HG02973 (cell line): ENCODE measurements around the gene PSTPIP2.
A peak's percentile ranks its signal among the peaks of the same experiment; 100 is the strongest.

Experiments used
- ATAC-seq: cut with Tn5 transposase; IDR thresholded peaks from one replicate; pipeline ENCODE4 v1.9.1; 2021; ENCODE audit warnings: moderate library complexity; ENCODE audit not compliant: unreplicated experiment

The PSTPIP2 gene

DNA sequence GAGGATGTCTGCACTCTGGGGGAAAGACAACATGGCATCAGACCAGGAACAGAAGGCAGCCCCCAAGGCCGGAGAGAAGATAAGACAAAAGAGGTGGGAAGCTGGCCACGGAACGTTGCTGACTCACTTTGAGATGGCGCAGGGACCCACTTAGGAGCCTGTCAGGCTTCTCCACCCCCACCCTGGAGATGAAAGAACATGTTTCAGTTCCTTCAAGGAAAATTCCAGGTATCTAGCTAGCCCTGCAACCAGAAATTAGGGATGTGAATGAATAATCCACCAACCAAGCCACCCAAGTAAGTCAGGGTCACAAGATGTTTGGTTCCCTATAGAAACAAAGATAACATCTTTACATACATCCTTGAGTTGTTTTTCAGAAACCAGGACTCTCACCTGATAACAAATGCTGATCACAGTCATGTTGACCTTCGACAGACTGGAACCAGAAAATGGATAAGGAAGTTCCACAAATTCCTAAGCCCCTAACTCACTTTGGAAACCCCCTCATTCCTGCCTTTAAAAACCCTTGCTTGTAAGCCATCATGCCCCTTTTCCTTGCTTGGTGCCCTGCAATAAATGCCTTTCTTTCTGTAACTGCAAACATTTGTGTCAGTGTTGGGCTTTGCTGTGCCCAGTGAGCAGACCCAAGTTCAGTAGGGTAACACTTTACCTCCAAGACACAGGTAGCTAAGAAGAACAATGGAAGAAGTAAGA, 31.9 kb downstream of the PSTPIP2 start:
- no peak for ATAC-seq

DNA sequence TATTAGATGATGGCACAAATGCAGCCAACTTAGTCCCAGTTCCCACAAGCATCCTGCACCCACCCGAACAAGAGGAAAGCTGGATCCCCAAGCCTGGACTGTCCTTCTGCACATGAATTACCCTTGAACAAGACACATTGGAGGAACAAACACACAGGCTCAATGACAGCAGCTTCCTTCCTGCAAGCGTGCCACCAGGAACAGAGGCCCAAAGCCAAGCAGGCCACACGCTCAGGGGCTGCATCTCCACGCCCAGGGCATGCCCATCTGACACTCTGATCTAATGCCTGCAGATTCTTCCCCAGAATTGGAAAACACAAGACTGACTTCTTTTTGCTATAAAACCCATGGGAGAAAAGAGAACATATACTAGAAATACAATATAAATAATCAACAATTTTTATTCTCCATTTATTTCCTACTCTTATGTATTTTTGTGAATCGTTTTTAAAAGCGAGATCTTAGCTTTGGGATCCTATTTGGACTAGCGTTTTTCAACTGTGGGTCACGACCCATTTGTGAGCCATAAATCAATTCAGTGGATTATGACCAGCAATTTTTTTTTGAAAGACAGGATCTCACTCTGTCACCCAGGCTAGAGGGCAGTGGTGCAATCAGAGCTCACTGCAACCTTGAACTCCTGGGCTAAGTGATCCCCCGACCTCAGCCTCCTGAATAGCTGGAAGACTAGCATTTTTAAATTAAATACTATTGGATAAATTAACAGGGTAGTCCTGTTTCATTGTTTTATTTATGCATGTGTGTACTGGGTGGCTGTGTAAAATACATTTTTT, 34.4 kb downstream of the PSTPIP2 start:
- no peak for ATAC-seq

DNA sequence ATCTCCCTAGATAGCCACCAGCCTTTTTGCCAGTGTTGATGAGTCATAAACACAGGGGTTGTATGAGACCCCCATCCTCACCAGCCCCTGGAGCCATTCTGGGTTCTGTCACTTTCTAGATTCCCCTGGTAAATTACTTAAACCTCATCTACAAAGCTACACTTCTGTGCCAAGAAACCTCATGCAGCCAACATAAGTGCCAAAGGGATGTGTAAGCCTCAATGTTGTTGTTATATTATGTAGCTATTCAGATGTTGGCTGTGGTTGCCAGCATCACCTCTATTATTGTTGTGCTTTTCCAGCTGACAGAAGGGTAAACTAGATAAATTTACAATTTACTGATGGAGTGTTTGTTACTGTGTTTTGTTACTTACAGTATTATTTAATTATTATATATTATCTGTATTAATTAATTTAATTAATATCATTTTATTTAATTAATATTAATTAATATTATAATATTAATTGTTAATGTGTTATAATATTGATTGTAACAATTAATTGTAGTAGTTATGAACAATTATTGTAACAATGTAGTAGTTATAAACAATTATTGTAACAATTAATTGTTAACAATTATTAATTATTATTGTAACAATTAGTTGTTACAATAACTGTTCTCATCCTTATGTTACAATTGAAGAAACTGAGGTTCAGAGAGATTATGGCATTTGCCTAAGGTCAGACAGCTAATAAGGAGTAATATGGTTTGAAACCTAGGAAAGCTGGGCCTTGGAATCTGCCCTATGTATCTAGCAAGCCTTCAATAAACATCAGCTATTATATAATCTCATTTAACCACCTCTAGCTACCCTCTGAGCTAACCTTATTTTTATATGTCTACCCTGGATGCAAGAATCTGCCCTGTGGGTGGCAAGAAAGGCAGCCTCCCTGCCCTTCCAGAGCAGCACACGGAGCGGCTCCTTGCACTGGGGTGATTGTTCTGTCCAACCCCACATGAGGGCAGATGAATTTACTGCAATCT, 36.1 kb downstream of the PSTPIP2 start:
- no peak for ATAC-seq

DNA sequence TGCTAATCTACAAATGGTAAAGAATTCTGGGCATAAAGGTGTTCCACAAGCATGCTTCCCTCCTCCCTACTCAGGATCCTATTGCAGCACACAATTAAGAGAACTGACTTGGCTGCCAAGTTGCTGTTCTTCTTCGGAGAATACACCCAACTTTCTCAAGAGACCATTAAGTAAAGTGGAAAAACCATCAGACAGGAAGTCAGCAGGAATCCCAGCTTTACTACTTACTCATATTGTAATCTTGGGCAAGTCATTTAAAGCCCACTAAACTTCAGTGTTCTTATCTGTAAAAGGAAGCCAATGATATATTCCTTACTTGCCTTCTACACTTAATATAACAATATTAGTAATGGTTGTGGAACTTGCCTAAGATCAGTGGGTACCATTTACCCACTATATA, 37.8 kb downstream of the PSTPIP2 start:
- no peak for ATAC-seq

DNA sequence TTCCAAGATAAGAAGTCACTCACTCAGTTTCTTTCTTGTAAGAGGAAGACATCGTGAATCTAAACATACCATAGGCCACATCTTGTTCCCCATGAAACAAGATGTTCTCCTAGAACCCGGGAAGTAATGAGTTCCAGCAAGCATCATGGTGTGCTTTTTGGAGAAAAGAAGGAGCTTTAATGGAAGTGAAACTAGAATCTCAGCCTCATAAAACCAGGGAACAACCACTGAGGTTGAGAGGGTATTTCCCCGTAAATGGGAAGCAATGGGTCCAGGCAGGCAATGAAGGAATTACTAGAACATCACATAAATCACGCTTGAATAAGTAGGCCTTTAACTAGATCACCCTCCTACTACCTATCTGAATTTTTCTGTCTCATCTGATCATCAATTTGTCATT, 40.3 kb downstream of the PSTPIP2 start:
- ATAC-seq, result no peak

DNA sequence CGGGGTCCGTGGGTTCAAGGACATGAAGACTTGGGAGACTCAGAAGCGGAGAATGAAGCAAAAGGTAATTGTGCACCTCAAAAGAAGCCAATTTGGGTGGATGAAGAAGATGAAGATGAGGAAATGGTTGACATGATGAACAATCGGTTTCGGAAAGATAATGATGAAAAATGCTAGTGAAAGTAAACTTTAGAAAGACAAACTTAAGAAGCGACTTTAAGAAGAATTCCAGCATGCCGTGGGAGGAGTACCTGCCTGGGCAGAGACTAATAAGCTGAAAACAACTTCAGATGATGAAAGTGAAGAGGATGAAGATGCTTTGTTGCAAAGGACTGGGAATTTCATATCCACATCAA, 43.5 kb downstream of the PSTPIP2 start:
- ATAC-seq, result no peak

DNA sequence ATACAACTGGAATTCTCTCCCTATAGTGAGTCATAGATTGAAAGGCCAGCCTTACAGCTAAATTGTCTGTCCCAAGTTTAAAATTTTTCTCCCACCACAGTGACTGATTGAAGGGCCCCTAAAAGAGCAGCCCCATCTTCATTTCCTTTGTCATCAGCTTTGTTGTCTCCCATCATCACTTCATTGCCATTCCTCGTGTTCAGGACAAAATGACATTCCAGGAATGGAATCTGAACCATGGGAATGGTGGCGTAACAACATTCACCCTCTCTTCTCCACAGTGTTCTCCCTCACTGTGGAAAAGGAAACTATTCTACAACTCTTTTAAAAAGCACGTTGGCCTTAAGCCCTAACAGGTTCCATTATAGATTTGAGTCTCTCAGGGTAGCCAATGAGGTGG, 52.1 kb downstream of the PSTPIP2 start:
- no peak for ATAC-seq

DNA sequence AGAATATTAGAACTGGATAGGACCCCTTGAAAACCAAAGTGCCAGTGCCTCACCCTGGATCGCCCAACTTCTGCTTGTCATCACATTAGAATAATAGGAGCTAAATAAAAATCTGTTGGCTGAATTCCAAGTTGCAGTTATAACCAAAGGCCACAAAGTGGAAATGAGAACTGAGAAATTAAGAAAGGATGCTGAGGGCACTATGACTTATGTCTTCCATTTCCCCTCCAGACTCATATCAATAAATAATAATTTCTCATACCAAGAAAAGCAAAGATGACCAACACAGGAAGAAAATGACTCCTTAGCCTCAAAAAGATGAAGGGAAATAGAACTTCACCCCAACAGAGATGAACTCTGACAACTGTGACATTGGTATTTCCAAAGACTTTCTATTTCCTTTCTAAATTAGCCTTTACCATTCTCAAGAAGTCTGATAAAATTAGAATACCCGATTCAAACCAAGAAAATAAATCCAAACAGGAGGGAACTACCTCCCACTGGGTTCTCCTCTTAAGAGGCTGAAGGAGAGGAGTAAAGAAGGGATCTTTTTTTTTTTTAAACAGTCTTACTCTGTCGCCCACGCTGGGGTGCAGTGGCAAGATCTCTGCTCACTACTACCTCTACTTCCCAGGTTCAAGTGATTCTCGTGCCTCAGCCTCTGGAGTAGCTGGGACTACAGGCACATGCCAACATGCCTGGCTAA, 58.4 kb downstream of the PSTPIP2 start:
- ATAC-seq, result peak; percentile 79

DNA sequence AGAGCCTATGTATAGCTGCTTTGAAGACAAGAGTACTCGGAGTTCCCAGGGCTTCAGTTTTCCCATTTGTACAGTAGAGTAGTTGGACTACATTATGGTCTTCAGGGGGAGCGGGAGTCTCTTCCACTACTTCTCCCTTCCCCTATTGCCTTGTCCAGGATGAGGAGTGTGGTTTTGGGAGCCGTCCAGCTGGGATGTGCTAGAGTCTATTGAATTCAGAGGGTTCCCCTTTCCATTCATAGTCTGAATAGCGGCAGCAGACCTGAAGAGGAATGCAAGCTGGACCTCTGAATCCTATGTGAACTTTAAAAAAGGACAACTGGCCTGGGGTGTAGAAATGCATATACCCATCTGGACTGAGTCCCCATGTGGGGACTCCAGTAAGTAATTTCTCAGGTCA, 61.4 kb downstream of the PSTPIP2 start:
- no peak for ATAC-seq

DNA sequence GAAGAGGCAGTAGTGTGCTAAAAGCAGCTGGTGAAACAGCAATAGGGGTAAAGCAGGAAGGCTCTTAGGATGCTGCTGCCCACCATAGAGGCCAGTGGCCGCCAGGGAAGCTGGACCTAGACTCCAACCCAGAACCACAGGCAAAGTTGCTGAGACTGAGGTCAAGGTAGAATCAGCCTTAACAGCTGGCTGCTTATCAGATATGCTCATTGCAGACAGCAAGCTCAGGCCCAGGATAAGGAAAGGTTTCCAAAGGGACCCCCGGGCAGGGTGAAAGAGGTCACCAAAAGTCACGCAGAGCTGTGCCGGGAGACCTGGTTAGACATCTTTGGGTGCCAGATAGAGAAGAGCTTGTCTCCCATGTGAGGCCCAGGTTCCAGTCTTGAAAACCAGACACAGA, 62.0 kb downstream of the PSTPIP2 start:
- ATAC-seq, result no peak

DNA sequence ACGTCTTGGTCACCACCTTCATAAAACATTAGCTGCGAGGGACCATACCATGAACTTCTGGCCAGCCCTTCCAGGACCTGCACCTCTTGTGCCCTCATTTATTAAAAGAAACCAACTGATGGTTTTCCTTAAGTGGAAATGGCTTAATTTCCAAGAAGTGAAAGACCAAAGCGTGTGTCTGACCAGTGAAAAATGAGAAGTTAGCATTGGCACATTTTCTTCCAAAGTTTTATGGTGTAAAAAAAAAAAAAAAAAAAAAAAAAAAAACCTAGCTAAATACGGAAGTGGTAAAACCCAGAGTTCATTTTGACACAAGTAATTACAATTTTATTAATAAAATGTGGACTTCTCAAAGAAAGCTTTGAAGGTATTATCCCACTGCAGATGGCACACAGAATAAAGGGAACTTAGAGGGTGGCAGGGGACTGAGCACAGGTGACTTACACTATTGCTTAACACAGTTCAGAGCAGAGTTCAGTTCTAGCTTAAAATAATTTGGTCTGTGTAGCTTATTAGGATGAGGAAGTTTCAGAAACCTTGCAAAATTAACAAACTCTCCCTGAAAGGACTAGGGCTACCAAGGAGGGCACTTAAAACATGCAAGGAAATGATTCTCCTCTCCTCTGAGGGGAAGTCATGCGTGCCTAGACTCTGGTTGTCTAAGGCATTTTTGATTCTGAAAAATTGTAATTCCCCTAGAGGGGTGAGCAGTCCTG, 62.8 kb downstream of the PSTPIP2 start:
- ATAC-seq, result no peak

DNA sequence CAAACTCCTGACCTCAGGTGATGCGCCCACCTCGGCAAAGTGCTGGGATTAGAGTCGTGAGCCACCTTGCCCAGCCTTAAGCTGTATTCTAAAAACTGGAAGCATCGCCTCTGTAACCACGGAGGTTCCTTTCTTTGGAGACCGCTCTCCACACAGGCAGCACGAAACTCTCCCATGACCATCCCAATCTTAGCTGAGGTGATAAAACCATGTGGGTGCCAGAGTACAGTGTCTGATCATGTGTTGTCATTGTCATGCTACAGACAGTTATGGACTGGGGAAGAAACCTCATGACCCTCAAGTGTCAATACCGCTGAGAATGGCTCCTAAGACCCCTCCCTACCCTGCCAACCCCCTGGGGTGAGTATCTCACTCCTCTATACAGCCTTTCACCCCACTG, 63.5 kb downstream of the PSTPIP2 start:
- no peak for ATAC-seq

DNA sequence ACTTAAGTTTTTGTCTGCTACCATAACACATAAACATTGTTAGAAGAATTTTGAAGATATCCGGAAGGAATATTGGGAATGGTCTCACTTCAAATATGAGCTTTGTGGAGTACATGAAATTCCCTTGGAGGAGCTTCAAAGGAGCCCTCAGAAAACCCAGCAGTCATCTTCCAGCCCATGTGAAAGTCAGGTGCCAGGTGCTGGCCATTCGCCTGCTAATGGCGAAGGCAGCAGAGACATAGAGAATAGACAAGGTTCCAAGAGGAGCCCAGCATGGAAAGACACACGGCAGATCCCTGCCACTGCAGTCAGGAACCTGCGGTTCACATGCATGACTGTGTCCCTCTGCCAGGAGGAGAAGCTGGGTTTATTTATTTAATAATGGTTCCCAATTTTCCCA, 64.9 kb downstream of the PSTPIP2 start:
- ATAC-seq, result no peak

DNA sequence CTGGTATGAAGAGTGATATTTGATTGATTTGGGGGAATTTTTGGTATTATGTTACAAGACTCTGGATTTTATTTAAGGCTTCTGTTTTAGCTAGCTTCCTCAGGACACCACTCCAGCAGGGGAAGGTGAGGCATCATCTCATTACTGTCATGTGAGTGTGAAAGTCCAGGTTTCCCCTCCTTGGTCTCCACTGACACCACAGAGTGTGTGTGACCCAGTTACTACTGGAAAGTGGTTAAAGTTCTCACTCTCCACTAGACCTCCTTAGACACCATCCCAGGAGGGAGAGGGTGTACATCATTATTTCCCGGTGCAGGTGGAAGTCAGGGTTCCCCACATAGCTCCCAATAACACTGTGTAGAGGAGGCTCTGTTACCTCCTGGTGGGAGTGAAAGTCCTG, 69.1 kb downstream of the PSTPIP2 start:
- no peak for ATAC-seq

DNA sequence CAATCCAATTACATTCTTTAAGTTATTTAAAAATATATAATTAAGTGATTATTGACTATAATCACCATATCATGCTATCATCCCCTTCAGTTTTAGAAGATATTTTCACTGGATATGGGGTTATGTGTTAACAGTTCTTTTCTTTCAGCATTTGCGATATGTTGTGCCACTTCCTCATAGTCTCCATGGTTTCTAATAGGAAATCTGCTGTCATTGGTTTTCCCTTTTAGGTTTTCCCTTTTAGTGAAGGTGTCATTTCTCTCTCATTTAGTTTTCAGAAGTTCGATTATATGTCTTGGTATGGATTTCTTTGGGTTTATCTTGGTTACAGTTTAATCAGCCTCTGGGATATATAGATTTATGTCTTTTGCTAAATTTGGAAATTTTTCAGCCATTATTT, 70.2 kb downstream of the PSTPIP2 start:
- no peak for ATAC-seq

DNA sequence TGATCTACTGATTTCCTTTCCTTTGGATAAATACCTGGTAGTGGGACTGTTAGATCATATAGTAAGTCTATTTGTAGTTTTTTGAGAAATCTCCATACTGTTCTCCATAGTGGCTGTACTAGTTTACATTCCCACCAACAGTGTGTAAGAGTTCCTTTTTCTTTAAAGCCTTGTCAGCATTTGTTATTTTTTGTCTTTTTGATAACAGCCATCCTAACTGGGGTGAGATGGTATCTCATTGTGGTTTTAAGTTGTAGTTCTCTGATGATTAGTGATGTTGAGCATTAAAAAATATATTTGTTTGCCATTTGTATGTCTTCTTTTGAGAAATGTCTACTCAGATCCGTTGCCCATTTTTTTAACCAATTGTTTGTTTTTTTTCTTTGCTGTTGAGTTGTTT, 71.0 kb downstream of the PSTPIP2 start:
- ATAC-seq, result no peak

DNA sequence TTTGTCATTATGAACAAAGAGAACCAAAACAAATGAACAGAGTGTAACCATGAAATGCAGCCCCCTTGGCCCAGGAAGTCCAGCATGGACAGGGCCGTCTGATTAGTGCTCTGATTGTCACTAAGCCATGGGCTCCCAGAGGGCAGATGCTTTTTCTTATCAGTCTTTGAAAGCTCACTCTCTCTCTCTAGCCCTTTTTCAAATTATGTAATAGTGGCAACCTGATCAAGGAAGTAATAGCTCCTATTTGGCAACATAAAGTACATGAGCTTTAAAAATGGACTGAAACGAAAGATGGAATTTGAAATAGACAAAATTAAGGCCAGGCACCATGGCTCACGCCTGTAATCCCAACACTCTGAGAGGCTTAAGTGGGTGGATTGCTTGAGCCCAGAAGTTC, 72.5 kb downstream of the PSTPIP2 start:
- no peak for ATAC-seq

DNA sequence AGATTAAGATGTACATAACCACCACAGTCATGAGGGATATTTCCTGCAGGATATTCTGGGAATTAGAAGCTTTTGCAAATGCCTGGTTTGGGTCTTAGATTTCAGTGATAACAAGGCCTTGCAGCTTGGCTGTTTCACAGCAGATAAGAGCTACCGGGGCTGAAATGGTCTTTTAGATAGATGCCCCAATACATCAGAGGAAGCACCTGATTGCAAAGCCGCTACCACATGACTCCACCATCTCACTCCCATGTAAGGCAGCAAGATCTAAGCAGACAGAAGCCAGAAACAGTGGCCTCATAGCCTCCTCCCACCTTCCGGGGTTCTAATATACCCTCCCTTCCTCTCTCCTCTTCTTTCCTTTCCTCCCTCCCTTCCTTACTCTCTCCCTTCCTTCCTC, 73.8 kb downstream of the PSTPIP2 start:
- ATAC-seq, result no peak

DNA sequence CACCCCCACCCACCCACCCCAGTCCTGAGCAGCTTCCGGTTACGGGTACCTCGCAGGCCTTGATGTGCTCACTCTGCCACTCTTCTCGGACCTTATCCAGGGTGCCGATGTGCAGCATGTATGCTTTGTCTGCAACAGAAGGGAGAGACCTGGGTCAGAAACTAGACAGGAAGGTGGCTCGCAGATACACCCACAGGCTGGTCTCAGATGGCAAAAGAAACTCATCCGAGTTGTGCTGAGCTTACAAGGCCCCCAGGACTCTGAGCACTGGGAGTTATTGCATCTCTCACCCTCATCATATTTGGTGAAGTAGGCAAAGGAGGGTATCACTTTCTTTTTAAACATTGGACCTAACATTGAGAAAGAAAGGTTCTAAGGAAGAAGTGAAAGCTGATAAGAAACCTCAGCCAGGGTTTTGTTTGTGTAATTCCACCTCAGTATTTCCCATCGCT, 74.3 kb downstream of the PSTPIP2 start:
- no peak for ATAC-seq

DNA sequence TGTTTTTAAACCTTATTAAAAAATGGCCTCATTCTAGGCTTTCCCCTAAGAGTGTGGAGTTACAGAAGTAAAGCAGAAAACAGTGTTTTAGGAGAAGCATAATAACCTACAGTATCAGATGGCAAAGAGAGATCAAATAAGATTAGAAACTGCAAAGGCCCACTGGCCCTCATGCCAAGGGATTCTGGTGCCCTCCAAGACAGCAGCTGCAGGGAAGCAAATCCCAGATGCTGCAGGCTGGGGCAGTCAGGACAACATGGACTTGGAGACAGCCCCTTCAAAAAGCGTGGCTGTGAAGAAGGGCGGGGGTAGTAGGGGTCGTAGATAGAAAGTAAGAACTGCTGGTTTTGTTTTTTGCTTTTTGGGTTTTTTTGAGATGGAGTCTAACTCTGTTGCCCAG, 76.6 kb downstream of the PSTPIP2 start:
- ATAC-seq, result no peak
